Measurements from ENCODE around the gene SCARB1. TPM values are rescaled to one million over a fixed set of nuclear protein-coding genes. Genes with fewer than 3 reads are reported as not detected.

Gene SCARB1
- total and polyA plus RNA-seq, 2 donors (not counting 1 experiment from before 2014, with no cell fraction given), result 14.7 to 32.5 TPM

DNA sequence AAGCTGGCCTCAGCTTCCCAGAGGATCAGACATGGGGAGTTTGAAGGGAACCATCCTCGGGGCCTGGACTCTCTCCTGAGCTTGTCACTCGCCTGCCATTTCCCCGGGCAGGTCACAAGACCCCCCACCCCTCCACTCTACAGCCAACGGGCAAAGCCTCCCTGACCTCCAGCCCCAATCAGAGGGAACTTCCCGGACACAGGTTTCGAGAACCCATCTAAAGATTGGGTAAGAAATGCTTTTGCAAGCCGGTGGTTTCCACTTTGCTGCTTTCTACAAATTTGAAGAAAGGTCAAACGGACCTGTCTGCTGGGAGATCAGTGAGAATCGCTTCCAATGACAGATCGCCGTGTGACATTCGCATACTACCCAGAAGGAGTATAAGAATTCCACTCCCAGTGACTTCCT lies 89.6 kb downstream of the SCARB1 start:
- no peak for DNase-seq (ENCODE audit: low read depth in 2 of 2)
- H3K27ac ChIP-seq (ENCODE audit: insufficient read depth, low read length), result peak overlapping the region; percentile 82
- H3K9ac ChIP-seq (ENCODE audit: insufficient read depth, low read length), result no peak overlapping the region
- no peaks in the 10 kb centered on the region for H3K36me3 ChIP-seq (ENCODE audit: control insufficient read depth, insufficient read depth, low read length)
- H3K79me2 ChIP-seq (ENCODE audit: control insufficient read depth, insufficient read depth, low read length), result no peaks in the 10 kb centered on the region
- peak overlapping the region in 3 of 4 experiments; percentile 35 to 43 (median 37) for H3K4me3 ChIP-seq (replicated peaks in 1 of 4; ENCODE audit: control extremely low read depth in 1 of 4, insufficient read depth in 1 of 4, low read depth in 3 of 4, low read length in 4 of 4)
- H3K27me3 ChIP-seq (ENCODE audit: control insufficient read depth, insufficient read depth, low read length), result no peaks in the 10 kb centered on the region
- H3K4me2 ChIP-seq (ENCODE audit: extremely low read depth, insufficient read depth, low read length), result peak overlapping the region; percentile 80
- no peaks in the 10 kb centered on the region for H4K20me1 ChIP-seq (ENCODE audit: control insufficient read depth, extremely low read depth, insufficient read depth, low read length)
- TF ChIP-seq, protein P1, sequence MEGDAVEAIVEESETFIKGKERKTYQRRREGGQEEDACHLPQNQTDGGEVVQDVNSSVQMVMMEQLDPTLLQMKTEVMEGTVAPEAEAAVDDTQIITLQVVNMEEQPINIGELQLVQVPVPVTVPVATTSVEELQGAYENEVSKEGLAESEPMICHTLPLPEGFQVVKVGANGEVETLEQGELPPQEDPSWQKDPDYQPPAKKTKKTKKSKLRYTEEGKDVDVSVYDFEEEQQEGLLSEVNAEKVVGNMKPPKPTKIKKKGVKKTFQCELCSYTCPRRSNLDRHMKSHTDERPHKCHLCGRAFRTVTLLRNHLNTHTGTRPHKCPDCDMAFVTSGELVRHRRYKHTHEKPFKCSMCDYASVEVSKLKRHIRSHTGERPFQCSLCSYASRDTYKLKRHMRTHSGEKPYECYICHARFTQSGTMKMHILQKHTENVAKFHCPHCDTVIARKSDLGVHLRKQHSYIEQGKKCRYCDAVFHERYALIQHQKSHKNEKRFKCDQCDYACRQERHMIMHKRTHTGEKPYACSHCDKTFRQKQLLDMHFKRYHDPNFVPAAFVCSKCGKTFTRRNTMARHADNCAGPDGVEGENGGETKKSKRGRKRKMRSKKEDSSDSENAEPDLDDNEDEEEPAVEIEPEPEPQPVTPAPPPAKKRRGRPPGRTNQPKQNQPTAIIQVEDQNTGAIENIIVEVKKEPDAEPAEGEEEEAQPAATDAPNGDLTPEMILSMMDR (conservative IDR thresholded peaks at IDR 0.05 in 1 of 2, IDR thresholded peaks at IDR 0.05 in 1 of 2; ENCODE audit: low read depth in 1 of 2, low read length in 2 of 2), result no peak
- TF ChIP-seq EZH2 (IDR thresholded peaks at IDR 0.05; ENCODE audit: low read length, missing control alignments), result no peak
- H2AFZ ChIP-seq (ENCODE audit: low read length), result no peak overlapping the region
- no peaks in the 10 kb centered on the region for H3K9me3 ChIP-seq (ENCODE audit: control insufficient read depth, insufficient read depth, low read depth, low read length)
- peaks cover 14% of the 10 kb centered on the region for H3K4me1 ChIP-seq (ENCODE audit: control insufficient read depth, extremely low read depth, insufficient read depth, low read length)

DNA sequence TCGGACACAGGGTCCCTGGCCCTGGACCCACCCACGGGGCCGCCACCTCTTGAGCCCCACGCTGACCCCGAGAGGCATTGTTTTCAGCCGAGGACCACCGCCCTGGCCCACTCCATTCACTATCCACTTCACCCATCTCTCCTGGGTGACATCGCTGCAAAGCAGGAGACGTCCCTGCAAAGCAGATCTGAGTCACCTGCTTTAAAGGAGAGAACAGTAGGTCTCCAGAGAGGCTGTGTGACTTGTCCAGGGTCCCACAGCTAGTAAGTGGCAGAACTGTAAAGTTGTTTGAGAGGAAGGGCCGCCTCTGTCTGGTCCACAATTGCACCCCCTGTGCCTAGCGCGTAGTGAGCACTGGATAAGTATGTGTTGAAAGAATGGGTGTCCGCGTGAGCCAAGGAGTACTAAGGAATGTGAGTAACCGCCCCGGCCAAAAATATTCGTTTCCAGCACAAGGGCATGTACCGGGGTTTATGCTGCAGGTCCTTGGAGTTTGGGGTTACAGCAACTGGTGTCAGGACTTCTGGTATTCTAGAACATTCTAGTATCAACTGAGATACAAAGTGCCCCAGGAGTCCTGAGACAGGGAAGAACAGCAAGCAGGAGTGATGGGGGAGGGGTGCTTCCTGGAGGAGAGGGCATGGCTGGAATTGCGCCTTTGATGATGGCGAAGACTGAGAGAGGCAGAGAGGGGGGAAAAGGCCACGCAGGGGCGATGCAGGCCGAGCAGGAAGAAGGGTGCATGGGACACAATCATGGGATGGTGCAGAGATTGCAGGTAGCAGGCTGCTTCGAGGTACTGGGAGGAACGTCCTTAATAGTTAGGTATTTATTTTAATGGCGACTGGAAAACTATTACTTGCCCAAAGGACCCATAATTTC lies 91.1 kb downstream of the SCARB1 start:
- Histone ChIP-seq H3K27me3 (ENCODE audit: control insufficient read depth, insufficient read depth, low read length) (no peaks in the 10 kb centered on the region), H3K9me3 (ENCODE audit: control insufficient read depth, insufficient read depth, low read depth, low read length) (no peaks in the 10 kb centered on the region), H3K79me2 (ENCODE audit: control insufficient read depth, insufficient read depth, low read length) (no peaks in the 10 kb centered on the region), H3K9ac (ENCODE audit: insufficient read depth, low read length) (no peak overlapping the region), H4K20me1 (ENCODE audit: control insufficient read depth, extremely low read depth, insufficient read depth, low read length) (no peaks in the 10 kb centered on the region), H3K27ac (ENCODE audit: insufficient read depth, low read length) (no peak overlapping the region), H3K4me2 (ENCODE audit: extremely low read depth, insufficient read depth, low read length) (no peak overlapping the region), H2AFZ (ENCODE audit: low read length) (no peak overlapping the region), H3K4me3 (replicated peaks in 1 of 4; ENCODE audit: control extremely low read depth in 1 of 4, insufficient read depth in 1 of 4, low read depth in 3 of 4, low read length in 4 of 4) (no peak overlapping the region), H3K4me1 (ENCODE audit: control insufficient read depth, extremely low read depth, insufficient read depth, low read length) (peaks cover 19% of the 10 kb centered on the region), H3K36me3 (ENCODE audit: control insufficient read depth, insufficient read depth, low read length) (no peaks in the 10 kb centered on the region)
- DNase-seq (ENCODE audit: low read depth in 2 of 2), result no peak
- no peak for TF ChIP-seq EZH2 (IDR thresholded peaks at IDR 0.05; ENCODE audit: low read length, missing control alignments)
- TF ChIP-seq, protein P1 (conservative IDR thresholded peaks at IDR 0.05 in 1 of 2, IDR thresholded peaks at IDR 0.05 in 1 of 2; ENCODE audit: low read depth in 1 of 2, low read length in 2 of 2), result no peak

DNA sequence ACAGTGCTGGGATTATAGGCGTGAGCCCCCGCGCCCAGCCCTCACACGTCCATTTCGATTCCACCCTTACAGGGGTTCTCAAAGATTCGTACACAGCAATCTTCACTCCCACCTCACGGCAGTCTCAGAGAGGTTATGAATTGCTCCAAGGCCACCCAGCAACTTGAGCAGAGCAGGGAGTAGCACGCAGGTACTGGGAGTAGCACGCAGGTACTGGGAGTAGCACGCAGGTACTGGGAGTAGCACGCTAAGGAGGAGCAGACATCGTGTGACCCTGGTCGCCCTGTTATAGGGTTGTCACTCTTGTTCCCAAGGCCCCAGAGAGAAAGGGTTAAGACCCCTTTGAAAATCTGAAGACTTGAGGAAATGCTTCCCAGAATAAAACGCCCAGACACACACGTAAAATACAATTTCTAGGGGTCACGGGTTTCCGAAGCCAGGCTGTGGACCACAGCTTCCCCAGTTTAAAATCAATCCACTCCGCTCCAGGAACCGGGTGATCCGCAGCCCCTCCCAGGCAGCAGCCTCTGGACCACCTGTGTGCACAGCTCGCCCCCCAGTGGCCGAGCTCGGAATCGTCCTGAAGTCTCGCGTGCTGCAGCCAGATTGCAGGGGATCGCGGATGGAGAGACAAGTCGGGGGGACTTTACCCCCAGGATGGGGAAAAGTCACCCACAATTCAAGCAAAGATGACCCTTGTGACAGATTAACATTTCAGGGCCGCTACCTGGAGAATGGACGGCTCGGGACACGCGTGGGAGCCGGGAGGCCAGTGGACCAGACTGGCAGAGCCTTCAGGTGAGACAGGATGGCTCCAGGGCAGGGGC lies 92.0 kb downstream of the SCARB1 start:
- Histone ChIP-seq H3K4me3 (replicated peaks in 1 of 4; ENCODE audit: control extremely low read depth in 1 of 4, insufficient read depth in 1 of 4, low read depth in 3 of 4, low read length in 4 of 4) (no peak overlapping the region), H3K4me1 (ENCODE audit: control insufficient read depth, extremely low read depth, insufficient read depth, low read length) (peaks cover 19% of the 10 kb centered on the region), H3K9ac (ENCODE audit: insufficient read depth, low read length) (no peak overlapping the region), H3K27me3 (ENCODE audit: control insufficient read depth, insufficient read depth, low read length) (no peaks in the 10 kb centered on the region), H2AFZ (ENCODE audit: low read length) (no peak overlapping the region), H3K27ac (ENCODE audit: insufficient read depth, low read length) (no peak overlapping the region), H3K9me3 (ENCODE audit: control insufficient read depth, insufficient read depth, low read depth, low read length) (no peaks in the 10 kb centered on the region), H3K4me2 (ENCODE audit: extremely low read depth, insufficient read depth, low read length) (peak overlapping the region; percentile 64), H3K79me2 (ENCODE audit: control insufficient read depth, insufficient read depth, low read length) (no peaks in the 10 kb centered on the region), H3K36me3 (ENCODE audit: control insufficient read depth, insufficient read depth, low read length) (no peaks in the 10 kb centered on the region), H4K20me1 (ENCODE audit: control insufficient read depth, extremely low read depth, insufficient read depth, low read length) (no peaks in the 10 kb centered on the region)
- TF ChIP-seq, protein P1 (conservative IDR thresholded peaks at IDR 0.05 in 1 of 2, IDR thresholded peaks at IDR 0.05 in 1 of 2; ENCODE audit: low read depth in 1 of 2, low read length in 2 of 2), result peak; percentile 92 to 95
- no peak for TF ChIP-seq EZH2 (IDR thresholded peaks at IDR 0.05; ENCODE audit: low read length, missing control alignments)
- peak; percentile 51 to 66 for DNase-seq (ENCODE audit: low read depth in 2 of 2)
